ENCODE results near the gene DDX39B.

DNA sequence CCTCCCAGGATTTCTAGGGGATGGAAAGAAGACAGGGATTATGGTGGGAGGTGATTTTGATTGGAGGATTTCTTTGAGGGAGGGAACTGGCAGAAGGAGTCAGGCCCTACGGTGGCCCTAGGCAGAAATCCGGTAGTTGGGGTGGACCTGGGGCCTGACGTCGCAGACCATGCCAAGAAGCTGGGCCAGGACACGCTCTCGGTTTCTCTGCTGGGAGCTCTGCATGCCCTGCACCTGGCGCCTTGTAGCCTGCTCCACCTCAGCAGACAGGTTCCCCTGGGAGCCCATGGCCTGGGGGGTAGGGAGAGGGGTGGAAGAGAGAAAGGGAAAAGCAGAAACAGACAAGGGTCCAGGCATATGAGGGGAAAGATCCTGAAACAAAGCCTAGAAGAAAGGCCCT is 3.5 kb upstream of the DDX39B start:
- TF ChIP-seq, protein P1, sequence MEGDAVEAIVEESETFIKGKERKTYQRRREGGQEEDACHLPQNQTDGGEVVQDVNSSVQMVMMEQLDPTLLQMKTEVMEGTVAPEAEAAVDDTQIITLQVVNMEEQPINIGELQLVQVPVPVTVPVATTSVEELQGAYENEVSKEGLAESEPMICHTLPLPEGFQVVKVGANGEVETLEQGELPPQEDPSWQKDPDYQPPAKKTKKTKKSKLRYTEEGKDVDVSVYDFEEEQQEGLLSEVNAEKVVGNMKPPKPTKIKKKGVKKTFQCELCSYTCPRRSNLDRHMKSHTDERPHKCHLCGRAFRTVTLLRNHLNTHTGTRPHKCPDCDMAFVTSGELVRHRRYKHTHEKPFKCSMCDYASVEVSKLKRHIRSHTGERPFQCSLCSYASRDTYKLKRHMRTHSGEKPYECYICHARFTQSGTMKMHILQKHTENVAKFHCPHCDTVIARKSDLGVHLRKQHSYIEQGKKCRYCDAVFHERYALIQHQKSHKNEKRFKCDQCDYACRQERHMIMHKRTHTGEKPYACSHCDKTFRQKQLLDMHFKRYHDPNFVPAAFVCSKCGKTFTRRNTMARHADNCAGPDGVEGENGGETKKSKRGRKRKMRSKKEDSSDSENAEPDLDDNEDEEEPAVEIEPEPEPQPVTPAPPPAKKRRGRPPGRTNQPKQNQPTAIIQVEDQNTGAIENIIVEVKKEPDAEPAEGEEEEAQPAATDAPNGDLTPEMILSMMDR (IDR thresholded peaks at IDR 0.05): no peak
- TF ChIP-seq ZFX (IDR thresholded peaks at IDR 0.05; ENCODE audit: borderline replicate concordance): no peak
